Measurements from ENCODE around the gene EPC2. TPM values are rescaled to one million over a fixed set of nuclear protein-coding genes. Genes with fewer than 3 reads are reported as not detected.
"Not testable (repeated sequence)": the region's sequence is repeated elsewhere in the genome, so short reads cannot be mapped to it uniquely, and the experiment has no call there.

The EPC2 gene
- total RNA-seq, 1 experiment from 2014 or later, result 14.6 TPM

GRCh38 chr2:148674063-148675020 is 29.8 kb downstream of the EPC2 start:
- peak; percentile 39 for DNase-seq (ENCODE audit: low read depth)

GRCh38 chr2:148675708-148676107 is 31.2 kb downstream of the EPC2 start:
- DNase-seq (ENCODE audit: low read depth), result peak; percentile 53

GRCh38 chr2:148678302-148679179 is 34.0 kb downstream of the EPC2 start:
- DNase-seq (ENCODE audit: low read depth), result not testable (repeated sequence)

GRCh38 chr2:148680462-148680861 is 35.9 kb downstream of the EPC2 start:
- DNase-seq (ENCODE audit: low read depth), result peak; percentile 73

GRCh38 chr2:148681443-148681842 is 36.9 kb downstream of the EPC2 start:
- no peak for DNase-seq (ENCODE audit: low read depth)

GRCh38 chr2:148681862-148682261 is 37.3 kb downstream of the EPC2 start:
- DNase-seq (ENCODE audit: low read depth), result not testable (repeated sequence)

GRCh38 chr2:148684507-148684906 is 40.0 kb downstream of the EPC2 start:
- no peak for DNase-seq (ENCODE audit: low read depth)

- no peak for DNase-seq (ENCODE audit: low read depth)
Measured at GRCh38 chr2:148687543-148687942, 43.0 kb downstream of the EPC2 start.

- DNase-seq (ENCODE audit: low read depth), result not testable (repeated sequence)
Measured at GRCh38 chr2:148688011-148688410, 43.5 kb downstream of the EPC2 start.

GRCh38 chr2:148696985-148697384 is 52.4 kb downstream of the EPC2 start:
- no peak for DNase-seq (ENCODE audit: low read depth)

GRCh38 chr2:148699830-148700229 is 55.3 kb downstream of the EPC2 start:
- DNase-seq (ENCODE audit: low read depth), result no peak

GRCh38 chr2:148701039-148701438 is 56.5 kb downstream of the EPC2 start:
- DNase-seq (ENCODE audit: low read depth), result no peak

- DNase-seq (ENCODE audit: low read depth), result no peak
Measured at GRCh38 chr2:148701877-148702276, 57.3 kb downstream of the EPC2 start.

- DNase-seq (ENCODE audit: low read depth), result peak; percentile 6
Measured at GRCh38 chr2:148702475-148702874, 57.9 kb downstream of the EPC2 start.

GRCh38 chr2:148704247-148704646 is 59.7 kb downstream of the EPC2 start:
- DNase-seq (ENCODE audit: low read depth), result no peak

GRCh38 chr2:148716378-148716920 is 71.9 kb downstream of the EPC2 start:
- DNase-seq (ENCODE audit: low read depth), result no peak

GRCh38 chr2:148718039-148718438 is 73.5 kb downstream of the EPC2 start:
- no peak for DNase-seq (ENCODE audit: low read depth)

GRCh38 chr2:148719195-148719749 is 74.7 kb downstream of the EPC2 start:
- peak; percentile 4 for DNase-seq (ENCODE audit: low read depth)

- no peak for DNase-seq (ENCODE audit: low read depth)
Measured at GRCh38 chr2:148719941-148720436, 75.4 kb downstream of the EPC2 start.

- DNase-seq (ENCODE audit: low read depth), result no peak
Measured at GRCh38 chr2:148720501-148721001, 76.0 kb downstream of the EPC2 start.

GRCh38 chr2:148721520-148721931 is 77.0 kb downstream of the EPC2 start:
- DNase-seq (ENCODE audit: low read depth), result no peak

Data from M059J (cell line).